ENCODE results near the gene UPB1.

Gene UPB1

DNA sequence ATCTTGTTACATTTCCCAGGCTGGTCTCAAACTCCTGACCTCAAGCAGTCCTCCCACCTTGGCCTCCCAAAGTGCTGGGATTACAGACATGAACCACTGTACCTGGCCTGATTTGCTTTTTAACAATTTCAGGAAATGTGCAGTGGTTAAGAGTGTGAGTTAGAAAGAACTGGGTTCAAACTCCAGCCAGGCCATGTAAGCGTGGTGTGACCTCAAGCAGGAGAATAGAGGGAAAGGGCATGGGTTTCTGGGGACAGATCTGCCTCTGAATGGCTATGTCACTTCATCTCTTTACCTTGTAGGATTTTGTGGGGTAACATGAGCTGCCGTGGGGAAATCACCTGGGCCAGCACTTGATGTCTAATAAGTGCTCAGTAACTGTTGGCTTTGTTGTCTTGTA, 69.9 kb downstream of the UPB1 start:
- Histone ChIP-seq H3K4me1 (ENCODE audit: control insufficient read depth in 2 of 2, insufficient read depth in 1 of 2, low read depth in 1 of 2, low read length in 2 of 2) (no peaks in the 10 kb centered on the region), H3K4me2 (ENCODE audit: insufficient read depth, low read length, poor library complexity, severe bottlenecking) (no peak overlapping the region), H3K9me3 (replicated peaks in 1 of 2; ENCODE audit: control insufficient read depth in 2 of 2, insufficient read depth in 1 of 2, low read depth in 1 of 2, low read length in 2 of 2) (peaks cover 0 to 3% of the 10 kb centered on the region in 2 donors), H3K4ac (ENCODE audit: low read length) (no peak overlapping the region), H3K4me3 (ENCODE audit: low read length in 2 of 2) (no peak overlapping the region), H4K91ac (ENCODE audit: low read depth, low read length, poor library complexity) (no peak overlapping the region), H3K9ac (ENCODE audit: low read depth, low read length, poor library complexity) (no peak overlapping the region), H3K18ac (ENCODE audit: low read length) (no peak overlapping the region), H2BK15ac (ENCODE audit: low read length) (no peak overlapping the region), H2BK12ac (ENCODE audit: low read length) (no peak overlapping the region), H3K14ac (ENCODE audit: low read length) (no peak overlapping the region), H2BK5ac (ENCODE audit: low read length) (no peak overlapping the region), H3K27ac (replicated peaks; ENCODE audit: low read length) (no peak overlapping the region), H3K36me3 (replicated peaks in 1 of 2; ENCODE audit: control insufficient read depth in 2 of 2, insufficient read depth in 2 of 2, low read length in 2 of 2) (peaks cover 33 to 90% of the 10 kb centered on the region in 2 donors), H4K8ac (ENCODE audit: low read depth, low read length) (no peak overlapping the region), H2AK5ac (ENCODE audit: low read depth, low read length) (no peak overlapping the region), H2AFZ (ENCODE audit: low read length) (no peak overlapping the region), H2BK120ac (ENCODE audit: low read depth, low read length) (no peak overlapping the region), H3K27me3 (ENCODE audit: control insufficient read depth in 3 of 3, insufficient read depth in 3 of 3, low read depth in 1 of 3, low read length in 3 of 3) (no peaks in the 10 kb centered on the region), H3K23ac (ENCODE audit: low read depth, low read length, poor library complexity) (no peak overlapping the region), H3K79me1 (ENCODE audit: low read depth, low read length) (peaks cover 16% of the 10 kb centered on the region)
- WGBS, 2 donors (ENCODE audit: extremely low coverage in 2 of 2, insufficient read length in 2 of 2, insufficient replicate concordance in 1 of 2): no CpG with 5 or more reads among the region's 2 CpGs
- DNase-seq (ENCODE audit: low spot score): no peak

DNA sequence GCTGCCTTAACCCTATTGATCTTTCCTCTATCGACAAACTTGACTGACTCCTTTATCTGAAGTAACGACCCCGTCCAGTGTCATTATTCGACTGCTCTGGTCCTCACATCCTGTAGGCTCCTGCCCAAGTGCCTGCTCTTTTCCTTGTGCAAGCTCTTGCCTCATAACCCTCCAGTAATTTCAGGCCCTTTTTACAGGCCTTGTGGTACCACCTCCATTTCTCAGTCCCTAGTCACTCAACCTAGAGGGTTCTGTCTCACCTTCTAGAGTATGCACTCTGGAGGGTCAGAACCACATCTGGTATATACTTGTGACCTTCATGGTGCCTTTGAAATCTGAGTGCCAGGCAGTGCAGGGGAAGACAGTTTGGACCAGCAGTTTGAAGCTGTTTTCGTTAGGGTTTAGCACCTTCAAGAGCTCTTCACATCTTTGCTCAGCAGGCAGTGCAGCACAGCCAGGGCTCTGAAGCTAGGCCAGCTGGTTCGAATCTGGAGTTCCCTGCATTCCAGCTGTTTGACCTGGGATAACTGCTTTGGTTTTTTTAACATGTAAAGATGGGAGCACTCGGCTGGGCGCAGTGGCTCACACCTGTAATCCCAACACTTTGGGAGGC, 71.9 kb downstream of the UPB1 start:
- Histone ChIP-seq H3K4me2 (ENCODE audit: insufficient read depth, low read length, poor library complexity, severe bottlenecking) (no peak overlapping the region), H3K79me1 (ENCODE audit: low read depth, low read length) (peaks cover 20% of the 10 kb centered on the region), H2BK15ac (ENCODE audit: low read length) (no peak overlapping the region), H3K4me1 (ENCODE audit: control insufficient read depth in 2 of 2, insufficient read depth in 1 of 2, low read depth in 1 of 2, low read length in 2 of 2) (no peaks in the 10 kb centered on the region), H3K4me3 (ENCODE audit: low read length in 2 of 2) (no peak overlapping the region), H2BK5ac (ENCODE audit: low read length) (no peak overlapping the region), H2AK5ac (ENCODE audit: low read depth, low read length) (no peak overlapping the region), H2AFZ (ENCODE audit: low read length) (no peak overlapping the region), H3K27me3 (ENCODE audit: control insufficient read depth in 3 of 3, insufficient read depth in 3 of 3, low read depth in 1 of 3, low read length in 3 of 3) (no peaks in the 10 kb centered on the region), H3K18ac (ENCODE audit: low read length) (no peak overlapping the region), H3K27ac (replicated peaks; ENCODE audit: low read length) (no peak overlapping the region), H4K91ac (ENCODE audit: low read depth, low read length, poor library complexity) (no peak overlapping the region), H2BK12ac (ENCODE audit: low read length) (no peak overlapping the region), H4K8ac (ENCODE audit: low read depth, low read length) (no peak overlapping the region), H3K9me3 (replicated peaks in 1 of 2; ENCODE audit: control insufficient read depth in 2 of 2, insufficient read depth in 1 of 2, low read depth in 1 of 2, low read length in 2 of 2) (peaks cover 0 to 3% of the 10 kb centered on the region in 2 donors), H3K4ac (ENCODE audit: low read length) (no peak overlapping the region), H3K9ac (ENCODE audit: low read depth, low read length, poor library complexity) (no peak overlapping the region), H3K14ac (ENCODE audit: low read length) (no peak overlapping the region), H2BK120ac (ENCODE audit: low read depth, low read length) (no peak overlapping the region), H3K23ac (ENCODE audit: low read depth, low read length, poor library complexity) (no peak overlapping the region), H3K36me3 (replicated peaks in 1 of 2; ENCODE audit: control insufficient read depth in 2 of 2, insufficient read depth in 2 of 2, low read length in 2 of 2) (peaks cover 29 to 91% of the 10 kb centered on the region in 2 donors)
- WGBS, 2 donors (ENCODE audit: extremely low coverage in 2 of 2, insufficient read length in 2 of 2, insufficient replicate concordance in 1 of 2): no CpG with 5 or more reads among the region's 8 CpGs
- DNase-seq (ENCODE audit: low spot score): no peak

DNA sequence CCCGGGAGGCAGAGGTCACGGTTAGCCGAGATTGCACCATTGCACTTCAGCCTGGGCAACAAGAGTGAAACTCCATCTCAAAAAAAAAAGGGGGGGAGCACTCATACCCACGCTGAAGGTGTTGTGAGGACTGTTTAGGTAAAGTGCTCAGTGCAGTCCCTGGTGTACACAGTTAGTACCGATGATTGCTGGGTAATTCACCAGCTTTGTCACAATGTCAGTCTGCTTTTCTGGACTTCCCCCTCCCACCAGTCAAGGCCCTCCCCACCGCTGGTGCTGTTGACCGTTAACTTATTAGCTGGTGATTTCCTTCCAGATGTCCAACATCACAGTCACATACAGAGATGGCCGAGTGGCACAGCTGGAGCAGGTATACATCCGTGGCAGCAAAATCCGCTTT, 72.5 kb downstream of the UPB1 start:
- DNase-seq (ENCODE audit: low spot score): no peak
- Histone ChIP-seq H4K91ac (ENCODE audit: low read depth, low read length, poor library complexity) (no peak overlapping the region), H3K27me3 (ENCODE audit: control insufficient read depth in 3 of 3, insufficient read depth in 3 of 3, low read depth in 1 of 3, low read length in 3 of 3) (no peaks in the 10 kb centered on the region), H3K14ac (ENCODE audit: low read length) (no peak overlapping the region), H2BK12ac (ENCODE audit: low read length) (no peak overlapping the region), H3K4me3 (ENCODE audit: low read length in 2 of 2) (no peak overlapping the region), H3K79me1 (ENCODE audit: low read depth, low read length) (peaks cover 20% of the 10 kb centered on the region), H2BK15ac (ENCODE audit: low read length) (no peak overlapping the region), H3K23ac (ENCODE audit: low read depth, low read length, poor library complexity) (no peak overlapping the region), H2BK5ac (ENCODE audit: low read length) (no peak overlapping the region), H3K18ac (ENCODE audit: low read length) (no peak overlapping the region), H3K4ac (ENCODE audit: low read length) (no peak overlapping the region), H2AK5ac (ENCODE audit: low read depth, low read length) (no peak overlapping the region), H3K27ac (replicated peaks; ENCODE audit: low read length) (no peak overlapping the region), H3K36me3 (replicated peaks in 1 of 2; ENCODE audit: control insufficient read depth in 2 of 2, insufficient read depth in 2 of 2, low read length in 2 of 2) (peaks cover 32 to 93% of the 10 kb centered on the region in 2 donors), H3K9me3 (replicated peaks in 1 of 2; ENCODE audit: control insufficient read depth in 2 of 2, insufficient read depth in 1 of 2, low read depth in 1 of 2, low read length in 2 of 2) (peaks cover 0 to 3% of the 10 kb centered on the region in 2 donors), H3K4me2 (ENCODE audit: insufficient read depth, low read length, poor library complexity, severe bottlenecking) (no peak overlapping the region), H4K8ac (ENCODE audit: low read depth, low read length) (no peak overlapping the region), H3K9ac (ENCODE audit: low read depth, low read length, poor library complexity) (no peak overlapping the region), H2AFZ (ENCODE audit: low read length) (no peak overlapping the region), H2BK120ac (ENCODE audit: low read depth, low read length) (no peak overlapping the region), H3K4me1 (ENCODE audit: control insufficient read depth in 2 of 2, insufficient read depth in 1 of 2, low read depth in 1 of 2, low read length in 2 of 2) (no peaks in the 10 kb centered on the region)
- WGBS, 2 donors (ENCODE audit: extremely low coverage in 2 of 2, insufficient read length in 2 of 2, insufficient replicate concordance in 1 of 2): no CpG with 5 or more reads among the region's 10 CpGs

- Histone ChIP-seq H3K9ac (ENCODE audit: low read depth, low read length, poor library complexity) (no peak overlapping the region), H2AK5ac (ENCODE audit: low read depth, low read length) (no peak overlapping the region), H3K14ac (ENCODE audit: low read length) (no peak overlapping the region), H3K23ac (ENCODE audit: low read depth, low read length, poor library complexity) (no peak overlapping the region), H3K18ac (ENCODE audit: low read length) (no peak overlapping the region), H3K27ac (replicated peaks; ENCODE audit: low read length) (no peak overlapping the region), H3K4me1 (ENCODE audit: control insufficient read depth in 2 of 2, insufficient read depth in 1 of 2, low read depth in 1 of 2, low read length in 2 of 2) (no peaks in the 10 kb centered on the region), H2BK15ac (ENCODE audit: low read length) (no peak overlapping the region), H3K79me1 (ENCODE audit: low read depth, low read length) (peaks cover 11% of the 10 kb centered on the region), H3K9me3 (replicated peaks in 1 of 2; ENCODE audit: control insufficient read depth in 2 of 2, insufficient read depth in 1 of 2, low read depth in 1 of 2, low read length in 2 of 2) (no peaks in the 10 kb centered on the region), H3K27me3 (ENCODE audit: control insufficient read depth in 3 of 3, insufficient read depth in 3 of 3, low read depth in 1 of 3, low read length in 3 of 3) (no peaks in the 10 kb centered on the region), H4K91ac (ENCODE audit: low read depth, low read length, poor library complexity) (no peak overlapping the region), H4K8ac (ENCODE audit: low read depth, low read length) (no peak overlapping the region), H2BK120ac (ENCODE audit: low read depth, low read length) (no peak overlapping the region), H2AFZ (ENCODE audit: low read length) (no peak overlapping the region), H2BK5ac (ENCODE audit: low read length) (no peak overlapping the region), H2BK12ac (ENCODE audit: low read length) (no peak overlapping the region), H3K36me3 (replicated peaks in 1 of 2; ENCODE audit: control insufficient read depth in 2 of 2, insufficient read depth in 2 of 2, low read length in 2 of 2) (peaks cover 32 to 87% of the 10 kb centered on the region in 2 donors), H3K4ac (ENCODE audit: low read length) (no peak overlapping the region), H3K4me3 (ENCODE audit: low read length in 2 of 2) (no peak overlapping the region), H3K4me2 (ENCODE audit: insufficient read depth, low read length, poor library complexity, severe bottlenecking) (no peak overlapping the region)
- WGBS, 2 donors (ENCODE audit: extremely low coverage in 2 of 2, insufficient read length in 2 of 2, insufficient replicate concordance in 1 of 2): no CpG with 5 or more reads among the region's 7 CpGs
- DNase-seq (ENCODE audit: low spot score): no peak
Observed at GRCh38 chr22:24571266-24571665, 76.1 kb downstream of the UPB1 start.
